ENCODE data around the gene TMEM271. TPM values are rescaled to one million over a fixed set of nuclear protein-coding genes. Genes with fewer than 3 reads are reported as not detected.

The TMEM271 gene
- total RNA-seq, 1 donor from 2014 or later = not detected

DNA sequence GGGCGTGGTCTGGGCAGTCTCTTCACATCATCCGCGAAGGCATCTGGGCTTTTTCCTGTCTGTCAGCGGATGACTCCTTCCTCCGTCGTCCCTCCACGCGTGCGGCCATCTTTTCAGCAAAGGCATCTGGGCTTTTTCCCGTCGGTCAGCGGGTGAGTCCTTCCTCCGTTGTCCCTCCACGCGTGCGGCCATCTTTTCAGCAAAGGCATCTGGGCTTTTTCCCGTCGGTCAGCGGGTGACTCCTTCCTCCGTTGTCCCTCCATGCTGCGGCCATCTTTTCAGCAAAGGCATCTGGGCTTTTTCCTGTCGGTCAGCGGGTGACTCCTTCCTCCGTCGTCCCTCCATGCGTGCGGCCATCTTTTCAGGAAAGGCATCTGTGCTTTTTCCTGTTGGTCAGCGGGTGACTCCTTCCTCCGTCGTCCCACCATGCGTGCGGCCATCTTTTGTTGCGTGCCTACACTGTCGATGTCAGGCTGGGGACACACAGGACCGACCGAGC is 12.3 kb upstream of the TMEM271 start:
- H3K27me3 ChIP-seq (ENCODE audit: low read depth) = peaks cover 88% of the 10 kb centered on the region
- no peak for DNase-seq
- H3K36me3 ChIP-seq = no peaks in the 10 kb centered on the region
- H3K4me3 ChIP-seq = no peak overlapping the region
- intact Hi-C loops (cut with micrococcal nuclease) = no loop called here
- TF ChIP-seq, protein P1, sequence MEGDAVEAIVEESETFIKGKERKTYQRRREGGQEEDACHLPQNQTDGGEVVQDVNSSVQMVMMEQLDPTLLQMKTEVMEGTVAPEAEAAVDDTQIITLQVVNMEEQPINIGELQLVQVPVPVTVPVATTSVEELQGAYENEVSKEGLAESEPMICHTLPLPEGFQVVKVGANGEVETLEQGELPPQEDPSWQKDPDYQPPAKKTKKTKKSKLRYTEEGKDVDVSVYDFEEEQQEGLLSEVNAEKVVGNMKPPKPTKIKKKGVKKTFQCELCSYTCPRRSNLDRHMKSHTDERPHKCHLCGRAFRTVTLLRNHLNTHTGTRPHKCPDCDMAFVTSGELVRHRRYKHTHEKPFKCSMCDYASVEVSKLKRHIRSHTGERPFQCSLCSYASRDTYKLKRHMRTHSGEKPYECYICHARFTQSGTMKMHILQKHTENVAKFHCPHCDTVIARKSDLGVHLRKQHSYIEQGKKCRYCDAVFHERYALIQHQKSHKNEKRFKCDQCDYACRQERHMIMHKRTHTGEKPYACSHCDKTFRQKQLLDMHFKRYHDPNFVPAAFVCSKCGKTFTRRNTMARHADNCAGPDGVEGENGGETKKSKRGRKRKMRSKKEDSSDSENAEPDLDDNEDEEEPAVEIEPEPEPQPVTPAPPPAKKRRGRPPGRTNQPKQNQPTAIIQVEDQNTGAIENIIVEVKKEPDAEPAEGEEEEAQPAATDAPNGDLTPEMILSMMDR (IDR thresholded peaks at IDR 0.05; ENCODE audit: borderline replicate concordance) = no peak
- no peak overlapping the region for H3K27ac ChIP-seq (replicated peaks)
- H3K4me1 ChIP-seq = no peaks in the 10 kb centered on the region
- H3K9me3 ChIP-seq (replicated peaks) = peaks cover 23% of the 10 kb centered on the region

DNA sequence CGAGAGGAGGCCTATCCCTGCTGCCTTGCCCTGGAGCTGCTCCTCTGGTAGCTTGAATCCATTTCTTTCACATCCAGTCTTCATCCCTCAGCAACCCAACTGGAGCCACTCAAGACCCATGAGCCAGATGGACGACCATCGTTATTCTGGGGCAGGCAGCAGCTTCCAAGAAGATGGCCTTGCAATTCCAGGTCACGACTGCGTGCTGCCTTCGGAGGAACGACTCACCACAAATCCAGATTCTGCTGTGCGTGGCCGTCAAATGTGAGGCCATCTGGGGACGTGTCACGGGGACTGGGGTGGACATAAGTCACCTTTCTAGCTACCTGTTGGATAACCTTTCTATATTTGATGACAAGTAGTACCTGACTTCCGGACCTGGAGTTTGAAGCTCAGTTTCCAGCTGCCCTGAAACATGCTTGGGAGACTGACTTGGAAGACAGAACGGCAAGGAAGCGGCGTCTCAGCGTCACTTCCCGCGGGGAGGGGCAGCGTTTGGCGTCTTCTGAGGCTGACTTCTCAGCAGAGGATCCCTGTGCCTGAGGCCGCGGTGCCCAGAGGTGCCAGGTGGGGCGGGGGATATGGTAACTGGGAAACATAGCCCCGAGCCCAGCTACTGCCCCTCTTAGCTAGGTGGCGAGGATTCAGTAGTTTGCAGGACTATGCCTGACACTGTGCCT is 11.7 kb upstream of the TMEM271 start:
- no peak for DNase-seq
- Histone ChIP-seq H3K4me3 (no peak overlapping the region), H3K27me3 (ENCODE audit: low read depth) (peaks cover 93% of the 10 kb centered on the region), H3K4me1 (no peaks in the 10 kb centered on the region), H3K9me3 (replicated peaks) (peaks cover 29% of the 10 kb centered on the region), H3K36me3 (no peaks in the 10 kb centered on the region), H3K27ac (replicated peaks) (no peak overlapping the region)
- intact Hi-C loops (cut with micrococcal nuclease) = no loop called here
- TF ChIP-seq, protein P1 (IDR thresholded peaks at IDR 0.05; ENCODE audit: borderline replicate concordance) = no peak

DNA sequence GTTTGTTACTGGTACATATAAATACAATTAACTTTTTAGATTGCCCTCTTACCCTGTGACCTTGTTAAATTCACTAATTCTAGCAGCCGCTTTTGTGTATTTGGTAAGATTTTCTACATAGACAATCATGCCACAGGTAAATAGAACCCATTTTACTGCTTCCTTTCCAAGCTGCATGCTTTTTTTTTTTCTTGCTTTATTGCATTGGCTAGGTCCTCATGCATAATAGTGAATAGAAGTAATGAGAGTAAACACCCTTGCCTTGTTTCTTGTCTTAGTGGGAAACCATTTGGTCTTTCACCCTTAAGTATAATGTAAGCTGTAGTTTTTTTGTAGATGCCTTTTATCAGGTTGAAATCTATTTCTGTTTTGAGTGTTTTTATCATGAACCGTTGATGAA is 7.7 kb upstream of the TMEM271 start:
- peaks cover 24% of the 10 kb centered on the region for H3K9me3 ChIP-seq (replicated peaks)
- H3K27ac ChIP-seq (replicated peaks) = no peak overlapping the region
- H3K4me3 ChIP-seq = no peak overlapping the region
- H3K36me3 ChIP-seq = no peaks in the 10 kb centered on the region
- TF ChIP-seq, protein P1 (IDR thresholded peaks at IDR 0.05; ENCODE audit: borderline replicate concordance) = no peak
- peaks cover 96% of the 10 kb centered on the region for H3K27me3 ChIP-seq (ENCODE audit: low read depth)
- no peak for DNase-seq
- intact Hi-C loops (cut with micrococcal nuclease) = no loop called here
- H3K4me1 ChIP-seq = no peaks in the 10 kb centered on the region

DNA sequence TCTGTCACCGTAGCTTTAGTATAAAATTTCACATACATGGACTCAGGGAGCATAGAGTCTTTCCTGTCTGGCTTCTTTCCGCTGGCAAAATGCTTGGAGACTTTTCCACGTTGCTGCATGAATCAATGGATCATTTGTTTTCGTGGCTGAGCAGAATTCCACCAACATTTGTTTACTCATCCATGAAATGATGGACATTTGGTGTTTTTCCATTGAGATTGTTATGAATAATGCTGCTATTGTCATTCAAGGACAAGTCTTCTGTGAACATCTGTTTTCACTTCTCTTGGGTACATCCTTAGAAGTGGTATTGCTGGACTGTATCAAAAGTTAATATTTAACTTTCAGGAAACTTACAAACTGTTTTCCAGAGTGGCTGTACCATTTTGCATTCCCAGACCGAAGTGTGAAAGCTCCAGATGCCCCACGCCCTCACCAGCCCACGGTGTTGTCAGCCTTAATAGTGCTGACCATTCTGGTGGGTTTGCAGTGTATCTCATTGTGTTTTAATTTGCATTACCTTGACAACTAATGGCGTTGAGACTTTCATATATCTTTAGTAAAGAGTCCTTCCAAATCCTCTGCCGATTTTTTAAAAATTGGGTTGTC is 5.8 kb upstream of the TMEM271 start:
- Histone ChIP-seq H3K36me3 (no peaks in the 10 kb centered on the region), H3K27me3 (ENCODE audit: low read depth) (peaks cover 96% of the 10 kb centered on the region), H3K9me3 (replicated peaks) (peaks cover 24% of the 10 kb centered on the region), H3K4me1 (peaks cover 7% of the 10 kb centered on the region), H3K27ac (replicated peaks) (no peak overlapping the region), H3K4me3 (no peak overlapping the region)
- DNase-seq = no peak
- TF ChIP-seq, protein P1 (IDR thresholded peaks at IDR 0.05; ENCODE audit: borderline replicate concordance) = no peak
- intact Hi-C loops (cut with micrococcal nuclease) = no loop called here

DNA sequence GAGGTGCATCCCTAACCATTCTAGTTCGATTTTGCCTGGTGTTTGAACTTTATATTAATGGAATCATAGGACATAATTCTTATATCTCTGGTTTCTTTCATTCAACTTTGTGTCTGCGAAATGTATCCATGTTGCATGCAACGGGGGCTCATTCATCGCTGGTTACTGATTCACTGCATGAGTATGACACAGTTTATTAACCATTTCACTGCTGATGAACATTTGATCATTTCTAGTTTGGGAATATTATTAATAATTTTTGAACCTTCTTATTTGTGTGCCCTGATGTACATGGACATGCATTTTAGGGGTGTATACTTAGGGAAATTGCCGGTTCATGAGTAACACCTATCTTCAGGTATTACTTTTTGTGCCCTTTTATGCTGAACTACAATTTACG is 5.1 kb upstream of the TMEM271 start:
- Histone ChIP-seq H3K9me3 (replicated peaks) (peaks cover 24% of the 10 kb centered on the region), H3K4me3 (no peak overlapping the region), H3K4me1 (peaks cover 11% of the 10 kb centered on the region), H3K27ac (replicated peaks) (no peak overlapping the region), H3K36me3 (no peaks in the 10 kb centered on the region), H3K27me3 (ENCODE audit: low read depth) (peaks cover 94% of the 10 kb centered on the region)
- TF ChIP-seq, protein P1 (IDR thresholded peaks at IDR 0.05; ENCODE audit: borderline replicate concordance) = no peak
- no peak for DNase-seq
- intact Hi-C loops (cut with micrococcal nuclease) = no loop called here

All from left ventricle myocardium inferior (tissue), 1 donor.